GM12878 (cell line): Measurements from ENCODE around the gene FCAR. TPM values are rescaled to one million over a fixed set of nuclear protein-coding genes. Genes with fewer than 3 reads are reported as not detected.

Source experiments
- ATAC-seq: fragments of 200-7000 bp; cut with Tn5 transposase; 3 replicates; pipeline ENCODE4 v1.9.1; 2020; ENCODE audit warnings: mild to moderate bottlenecking, moderate library complexity
- BruUV-seq: library from RNA; stranded (reverse); fragments of 400-500 nt; replicated peaks from 2 replicates; lab custom pipeline; 2021; lab: Mats Ljungman, UMichigan
- CTCF ChIA-PET: fragments of 300-600 bp; sonication (Branson Sonifier 250); formaldehyde crosslinking; extraction: SDS; loops from one replicate; lab custom pipeline; 2021; ENCODE audit warnings: inconsistent platforms; lab: Yijun Ruan, JAX
- POLR2A ChIA-PET: fragments of 350-600 bp; formaldehyde crosslinking; extraction: SDS; loops from one replicate; lab custom pipeline; 2021; ENCODE audit warnings: inconsistent platforms; lab: Charles Lee
- RAD21 ChIA-PET: fragments of 300-600 bp; sonication (Branson Sonifier 250); formaldehyde crosslinking; loops from one replicate; lab custom pipeline; 2023; ENCODE audit warnings: antibody characterized with exemption; ENCODE audit not compliant: unreplicated experiment; lab: Charles Lee
- SMC1A ChIA-PET: fragments of 300-600 bp; sonication (Branson Sonifier 250); formaldehyde crosslinking; loops from one replicate; lab custom pipeline; 2023; ENCODE audit not compliant: unreplicated experiment, uncharacterized antibody; lab: Charles Lee
- DNase-seq: peaks from one replicate; pipeline ENCODE4 v3.0.0-alpha.2; 2011; ENCODE audit warnings: low read depth, low spot score
- FAIRE-seq: peaks from 3 replicates; lab custom pipeline; 2011; peaks lifted over from hg19 to GRCh38; lab: Jason Lieb, UNC
- H2AFZ ChIP-seq: 2 replicates; pipeline ENCODE4 v1.6.0; 2011; ENCODE audit warnings: low read depth, low read length, control low read depth; ENCODE audit not compliant: control insufficient read depth
- H3K27ac ChIP-seq: 2 replicates; pipeline ENCODE4 v1.5.1; 2011; ENCODE audit warnings: control low read depth; ENCODE audit not compliant: control insufficient read depth, insufficient read depth
- H3K27me3 ChIP-seq, 2 experiments: replicated peaks in 1 of 2; 2 replicates each; pipeline versions ENCODE4 v1.6.0 to v1.6.1; 2011; ENCODE audit warnings: low read length in 1 of 2; ENCODE audit not compliant: control insufficient read depth in 2 of 2, insufficient read depth in 2 of 2
- H3K36me3 ChIP-seq, 2 experiments: 2 replicates each; pipeline ENCODE4 v1.5.1; 2011; ENCODE audit warnings: low read length in 1 of 2; ENCODE audit not compliant: control insufficient read depth in 2 of 2, insufficient read depth in 2 of 2
- H3K4me1 ChIP-seq: 2 replicates; pipeline ENCODE4 v1.6.1; 2011; ENCODE audit warnings: mild to moderate bottlenecking, low read length, moderate library complexity, mixed read lengths; ENCODE audit not compliant: control insufficient read depth, insufficient read depth
- H3K4me2 ChIP-seq: 2 replicates; pipeline ENCODE4 v1.6.0; 2011; ENCODE audit warnings: control low read depth; ENCODE audit not compliant: control insufficient read depth, insufficient read depth
- H3K4me3 ChIP-seq: fragments of 200-600 bp; sonication (generic); 2 replicates; pipeline ENCODE4 v1.5.1; 2016
- H3K79me2 ChIP-seq: 2 replicates; pipeline ENCODE4 v1.6.0; 2011; ENCODE audit warnings: low read length; ENCODE audit not compliant: control insufficient read depth, insufficient read depth
- H3K9ac ChIP-seq: 2 replicates; pipeline ENCODE4 v1.8.0; 2011; ENCODE audit warnings: low read length, control low read depth, mixed read lengths; ENCODE audit not compliant: control insufficient read depth, insufficient read depth
- H3K9me3 ChIP-seq: replicated peaks from 3 replicates; pipeline ENCODE4 v1.5.1; 2011; ENCODE audit warnings: mild to moderate bottlenecking, low read length; ENCODE audit not compliant: control insufficient read depth, insufficient read depth
- H4K20me1 ChIP-seq: 2 replicates; pipeline ENCODE4 v1.6.0; 2011; ENCODE audit not compliant: control insufficient read depth, insufficient read depth
- E2F4 ChIP-seq: IDR thresholded peaks from 2 replicates; pipeline ENCODE4 v1.6.1; 2012; ENCODE audit warnings: low read depth, low read length, improper control_type of control experiment
- EP300 ChIP-seq, 2 experiments: fragments of 150-350 bp in 1 of 2; IDR thresholded peaks; 2 replicates each; pipeline ENCODE4 v1.6.1; 2011 to 2012; ENCODE audit warnings: low read depth in 2 of 2, low read length in 2 of 2, borderline replicate concordance in 1 of 2, improper control_type of control experiment in 1 of 2, inconsistent platforms in 1 of 2; ENCODE audit not compliant: control insufficient read depth in 1 of 2
- IKZF1 ChIP-seq: fragments of 450-650 bp; conservative IDR thresholded peaks from 2 replicates; pipeline ENCODE4 v1.6.1; 2017; ENCODE audit warnings: antibody characterized with exemption, mild to moderate bottlenecking
- NRF1 ChIP-seq: conservative IDR thresholded peaks from 2 replicates; pipeline ENCODE4 v1.6.1; 2011; ENCODE audit warnings: mild to moderate bottlenecking, low read depth, low read length, improper control_type of control experiment
- YY1 ChIP-seq: IDR thresholded peaks from 2 replicates; pipeline ENCODE4 v1.6.1; 2011; ENCODE audit warnings: low read depth, mild to moderate bottlenecking, low read length
- ZNF622 ChIP-seq: fragments of 450-650 bp; IDR thresholded peaks from 2 replicates; pipeline ENCODE4 v1.6.1; 2017; ENCODE audit warnings: mild to moderate bottlenecking, inconsistent platforms
- ZZZ3 ChIP-seq: IDR thresholded peaks from 2 replicates; pipeline ENCODE4 v1.6.1; 2011; ENCODE audit warnings: low read depth; ENCODE audit not compliant: control insufficient read depth, insufficient read length
- WGBS: methylation state at CpG from one replicate; pipeline ENCODE4 v1.1.6; 2016; ENCODE audit warnings: low lambda C conversion rate; ENCODE audit not compliant: insufficient replicate concordance, insufficient coverage; ENCODE audit errors: missing lambda C conversion rate; 5-methylcytosine and 5-hydroxymethylcytosine counted together
- in situ Hi-C: fragments of 300-500 bp; cut with MboI; formaldehyde crosslinking; loops from 9 replicates; pipeline ENCODE4 v1.14.3; 2018; ENCODE audit warnings: mixed read lengths
- intact Hi-C: fragments of 100-400 bp; cut with micrococcal nuclease; formaldehyde crosslinking; loops from one replicate; pipeline ENCODE4 v1.14.2; 2022; ENCODE audit not compliant: unreplicated experiment
- polyA plus RNA-seq, 11 experiments: library from polyadenylated mRNA; depleted of rRNA in 4 of 11; unstranded in 6 of 11; stranded (reverse) in 5 of 11; fragments of >200 nt; fragmentation: Nextera tagmentation in 4 of 11; fragmentation: Illumina TruSeq in 1 of 11; extraction: Ambion mirVana in 4 of 11; extraction: Trizol in 1 of 11; gene quantifications; 1 replicate in 1 of 11; 2 replicates in 10 of 11; pipeline versions ENCODE4 v1.2.1 to v1.2.3, GENCODE V29; 2011 to 2016; ENCODE audit warnings: inconsistent platforms in 2 of 11, missing spikeins in 2 of 11, low read depth in 1 of 11
- total RNA-seq, 4 experiments: library from RNA; depleted of rRNA in 3 of 4; stranded (reverse); fragments of >200 nt in 3 of 4; fragmentation: Illumina TruSeq in 1 of 4; extraction: Trizol in 1 of 4; gene quantifications; 2 replicates each; pipeline versions ENCODE4 v1.2.1 to v1.2.3, GENCODE V29; 2013 to 2021
- TF ChIP-seq, protein P1 (sequence below): fragments of 450-650 bp; IDR thresholded peaks from 2 replicates; pipeline ENCODE4 v1.6.1; 2016; ENCODE audit warnings: mild to moderate bottlenecking
- TF ChIP-seq, protein P2 (sequence below): fragments of 450-650 bp; IDR thresholded peaks from 2 replicates; pipeline ENCODE4 v1.6.1; 2017; ENCODE audit warnings: borderline replicate concordance
- TF ChIP-seq, protein P3 (sequence below): IDR thresholded peaks from 2 replicates; pipeline ENCODE4 v1.6.1; 2012; ENCODE audit warnings: low read length, inconsistent platforms

The FCAR gene
- total and polyA plus RNA-seq, 10 of the 15 experiments (the other 5 are each of a cell fraction or from before 2014, with no cell fraction given) = 0.49 TPM; not detected in 9

- Histone ChIP-seq H3K4me3 (no peak overlapping the region), H3K9ac (no peak overlapping the region), H3K79me2 (no peaks in the 10 kb centered on the region), H3K27ac (no peak overlapping the region), H3K4me1 (peaks cover 10% of the 10 kb centered on the region), H3K9me3 (no peaks in the 10 kb centered on the region), H2AFZ (no peak overlapping the region), H3K27me3 (no peaks in the 10 kb centered on the region), H4K20me1 (no peaks in the 10 kb centered on the region), H3K36me3 (no peaks in the 10 kb centered on the region), H3K4me2 (no peak overlapping the region)
- FAIRE-seq = no peak
- RAD21 ChIA-PET = no interaction called here
- SMC1A ChIA-PET = interaction anchor here (0.6 kb wide), 1 partner anchor 12 kb away, joined by 3 read pairs; no protein-coding TSS in a partner anchor
- no peak for ATAC-seq
- CTCF ChIA-PET = interaction anchor here (0.9 to 1.2 kb wide), 3 partner anchors 37 to 265 kb away, joined by 4 to 5 read pairs (median 4); no protein-coding TSS in a partner anchor
- POLR2A ChIA-PET = no interaction called here
- in situ Hi-C loops = no loop called here
- WGBS = 53% methylated on average over 9 of the region's 9 CpGs
- TF ChIP-seq ZNF622 (no peak), IKZF1 (no peak), NRF1 (no peak), ZZZ3 (no peak), E2F4 (no peak), YY1 (no peak), EP300 (IDR thresholded peaks at IDR 0.05; ENCODE audit: borderline replicate concordance in 1 of 2, control insufficient read depth in 1 of 2, low read depth in 2 of 2, low read length in 2 of 2) (no peak)
- TF ChIP-seq, protein P1, sequence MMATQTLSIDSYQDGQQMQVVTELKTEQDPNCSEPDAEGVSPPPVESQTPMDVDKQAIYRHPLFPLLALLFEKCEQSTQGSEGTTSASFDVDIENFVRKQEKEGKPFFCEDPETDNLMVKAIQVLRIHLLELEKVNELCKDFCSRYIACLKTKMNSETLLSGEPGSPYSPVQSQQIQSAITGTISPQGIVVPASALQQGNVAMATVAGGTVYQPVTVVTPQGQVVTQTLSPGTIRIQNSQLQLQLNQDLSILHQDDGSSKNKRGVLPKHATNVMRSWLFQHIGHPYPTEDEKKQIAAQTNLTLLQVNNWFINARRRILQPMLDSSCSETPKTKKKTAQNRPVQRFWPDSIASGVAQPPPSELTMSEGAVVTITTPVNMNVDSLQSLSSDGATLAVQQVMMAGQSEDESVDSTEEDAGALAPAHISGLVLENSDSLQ = no peak
- TF ChIP-seq, protein P2, sequence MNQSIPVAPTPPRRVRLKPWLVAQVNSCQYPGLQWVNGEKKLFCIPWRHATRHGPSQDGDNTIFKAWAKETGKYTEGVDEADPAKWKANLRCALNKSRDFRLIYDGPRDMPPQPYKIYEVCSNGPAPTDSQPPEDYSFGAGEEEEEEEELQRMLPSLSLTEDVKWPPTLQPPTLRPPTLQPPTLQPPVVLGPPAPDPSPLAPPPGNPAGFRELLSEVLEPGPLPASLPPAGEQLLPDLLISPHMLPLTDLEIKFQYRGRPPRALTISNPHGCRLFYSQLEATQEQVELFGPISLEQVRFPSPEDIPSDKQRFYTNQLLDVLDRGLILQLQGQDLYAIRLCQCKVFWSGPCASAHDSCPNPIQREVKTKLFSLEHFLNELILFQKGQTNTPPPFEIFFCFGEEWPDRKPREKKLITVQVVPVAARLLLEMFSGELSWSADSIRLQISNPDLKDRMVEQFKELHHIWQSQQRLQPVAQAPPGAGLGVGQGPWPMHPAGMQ = no peak
- TF ChIP-seq, protein P3, sequence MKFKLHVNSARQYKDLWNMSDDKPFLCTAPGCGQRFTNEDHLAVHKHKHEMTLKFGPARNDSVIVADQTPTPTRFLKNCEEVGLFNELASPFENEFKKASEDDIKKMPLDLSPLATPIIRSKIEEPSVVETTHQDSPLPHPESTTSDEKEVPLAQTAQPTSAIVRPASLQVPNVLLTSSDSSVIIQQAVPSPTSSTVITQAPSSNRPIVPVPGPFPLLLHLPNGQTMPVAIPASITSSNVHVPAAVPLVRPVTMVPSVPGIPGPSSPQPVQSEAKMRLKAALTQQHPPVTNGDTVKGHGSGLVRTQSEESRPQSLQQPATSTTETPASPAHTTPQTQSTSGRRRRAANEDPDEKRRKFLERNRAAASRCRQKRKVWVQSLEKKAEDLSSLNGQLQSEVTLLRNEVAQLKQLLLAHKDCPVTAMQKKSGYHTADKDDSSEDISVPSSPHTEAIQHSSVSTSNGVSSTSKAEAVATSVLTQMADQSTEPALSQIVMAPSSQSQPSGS = no peak
- BruUV-seq = no TSS peak
- intact Hi-C loops = loop anchor here (5.0 to 10.0 kb wide), 2 partner anchors 256 to 444 kb away; partner anchors contain the start of genes CDC42EP5 and LILRB4
- no peak for DNase-seq
Observed at GRCh38 chr19:54918499-54918898, 44.5 kb downstream of the FCAR start.
